Measurements from ENCODE around the gene DNHD1.

The DNHD1 gene

GRCh38 chr11:6482441-6482840 lies 14.6 kb upstream of the DNHD1 start:
- peak overlapping the region; percentile 80; the same call in 1 of the 2 replicates for H3K27ac ChIP-seq
- no peak for TF ChIP-seq CTCF (conservative IDR thresholded peaks at IDR 0.05)

- TF ChIP-seq CTCF (conservative IDR thresholded peaks at IDR 0.05): no peak
- no peak overlapping the region for H3K27ac ChIP-seq
Measured at GRCh38 chr11:6483015-6483414, 14.1 kb upstream of the DNHD1 start.

GRCh38 chr11:6485661-6486060 lies 11.4 kb upstream of the DNHD1 start:
- H3K27ac ChIP-seq: no peak overlapping the region
- TF ChIP-seq CTCF (conservative IDR thresholded peaks at IDR 0.05): no peak

- H3K27ac ChIP-seq: no peak overlapping the region
- no peak for TF ChIP-seq CTCF (conservative IDR thresholded peaks at IDR 0.05)
Measured at GRCh38 chr11:6486256-6486655, 10.8 kb upstream of the DNHD1 start.

- H3K27ac ChIP-seq: no peak overlapping the region
- TF ChIP-seq CTCF (conservative IDR thresholded peaks at IDR 0.05): no peak
Measured at GRCh38 chr11:6486938-6487337, 10.1 kb upstream of the DNHD1 start.

GRCh38 chr11:6488342-6488741 lies 8.7 kb upstream of the DNHD1 start:
- TF ChIP-seq CTCF (conservative IDR thresholded peaks at IDR 0.05): no peak

GRCh38 chr11:6488821-6489220 lies 8.3 kb upstream of the DNHD1 start:
- no peak for TF ChIP-seq CTCF (conservative IDR thresholded peaks at IDR 0.05)
- peak overlapping the region; percentile 64 for H3K27ac ChIP-seq

More at GRCh38 chr11:6488342-6488741, 8.7 kb upstream of the DNHD1 start:
- peak overlapping the region; percentile 64; the same call in 1 of the 2 replicates for H3K27ac ChIP-seq

- no peak for TF ChIP-seq CTCF (conservative IDR thresholded peaks at IDR 0.05)
- peak overlapping the region; percentile 64 for H3K27ac ChIP-seq
Measured at GRCh38 chr11:6489306-6489705, 7.8 kb upstream of the DNHD1 start.
